Keratinocyte (primary cell): ENCODE measurements around the gene ZNF300. TPM values are rescaled to one million over a fixed set of nuclear protein-coding genes. Genes with fewer than 3 reads are reported as not detected.

ENCODE experiments used
- DNase-seq: peaks from one replicate; pipeline ENCODE4 v3.0.0-alpha.2; 2011; ENCODE audit warnings: low read depth, missing footprints, low spot score
- FAIRE-seq: peaks from 2 replicates; lab custom pipeline; 2011; peaks lifted over from hg19 to GRCh38; lab: Jason Lieb, UNC
- H2AFZ ChIP-seq: 2 replicates; pipeline ENCODE4 v1.6.0; 2012; ENCODE audit warnings: low read length, control low read depth, inconsistent platforms; ENCODE audit not compliant: control insufficient read depth
- H3K27ac ChIP-seq: 2 replicates; pipeline ENCODE4 v1.5.1; 2011; ENCODE audit warnings: low read length; ENCODE audit not compliant: control insufficient read depth, insufficient read depth
- H3K27me3 ChIP-seq: 3 replicates; pipeline ENCODE4 v1.6.0; 2011; ENCODE audit warnings: low read length; ENCODE audit not compliant: control insufficient read depth, insufficient read depth; ENCODE audit errors: extremely low read depth
- H3K36me3 ChIP-seq, 2 experiments: 2 replicates in 1 of 2; 3 replicates in 1 of 2; pipeline ENCODE4 v1.5.1; 2011; ENCODE audit warnings: low read length in 2 of 2, mild to moderate bottlenecking in 1 of 2; ENCODE audit not compliant: control insufficient read depth in 2 of 2, insufficient read depth in 2 of 2; ENCODE audit errors: extremely low read depth in 1 of 2
- H3K4me1 ChIP-seq: 3 replicates; pipeline ENCODE4 v1.5.1; 2011; ENCODE audit warnings: low read length; ENCODE audit not compliant: control insufficient read depth, insufficient read depth; ENCODE audit errors: extremely low read depth
- H3K4me2 ChIP-seq: 3 replicates; pipeline ENCODE4 v1.6.0; 2011; ENCODE audit warnings: low read depth, low read length; ENCODE audit not compliant: control insufficient read depth, insufficient read depth; ENCODE audit errors: extremely low read depth
- H3K4me3 ChIP-seq, 3 experiments: fragments of 200-600 bp in 1 of 3; sonication (generic) in 1 of 3; 2 replicates in 2 of 3; 3 replicates in 1 of 3; pipeline ENCODE4 v1.5.1; 2011 to 2016; ENCODE audit warnings: low read length in 3 of 3, mild to moderate bottlenecking in 3 of 3, control low read depth in 2 of 3, inconsistent platforms in 1 of 3, low read depth in 1 of 3, mixed read lengths in 1 of 3, mixed run types in 1 of 3, moderate library complexity in 1 of 3; ENCODE audit not compliant: control insufficient read depth in 2 of 3, insufficient read depth in 2 of 3; ENCODE audit errors: extremely low read depth in 1 of 3
- H3K79me2 ChIP-seq: 2 replicates; pipeline ENCODE4 v1.6.0; 2012; ENCODE audit warnings: low read length; ENCODE audit not compliant: control insufficient read depth, insufficient read depth
- H3K9ac ChIP-seq: 3 replicates; pipeline ENCODE4 v1.6.0; 2011; ENCODE audit warnings: low read length; ENCODE audit not compliant: control insufficient read depth, insufficient read depth; ENCODE audit errors: extremely low read depth
- H3K9me1 ChIP-seq: 3 replicates; pipeline ENCODE4 v1.6.0; 2011; ENCODE audit warnings: low read length; ENCODE audit not compliant: control insufficient read depth, insufficient read depth; ENCODE audit errors: extremely low read depth
- H3K9me3 ChIP-seq: 2 replicates; pipeline ENCODE4 v1.5.1; 2012; ENCODE audit warnings: low read depth, low read length; ENCODE audit not compliant: control insufficient read depth
- H4K20me1 ChIP-seq: 3 replicates; pipeline ENCODE4 v1.6.0; 2011; ENCODE audit warnings: low read length; ENCODE audit not compliant: control insufficient read depth, insufficient read depth; ENCODE audit errors: extremely low read depth
- CTCF ChIP-seq, 3 experiments: IDR thresholded peaks in 1 of 3; conservative IDR thresholded peaks in 1 of 3; optimal IDR thresholded peaks in 1 of 3; 2 replicates in 2 of 3; 3 replicates in 1 of 3; pipeline versions ENCODE3 to v1.5.1; 2011; ENCODE audit warnings: low read length in 3 of 3, mild to moderate bottlenecking in 3 of 3, moderate library complexity in 2 of 3, control low read depth in 1 of 3, inconsistent platforms in 1 of 3; ENCODE audit not compliant: insufficient read depth in 2 of 3; ENCODE audit errors: extremely low read depth in 1 of 3
- EZH2 ChIP-seq: IDR thresholded peaks from one replicate; pipeline ENCODE4 v1.6.1; 2012; ENCODE audit warnings: inconsistent platforms, mild to moderate bottlenecking, low read length, moderate library complexity
- dilution Hi-C: fragments of 300-500 bp; cut with MboI; formaldehyde crosslinking; loops from one replicate; pipeline ENCODE4 v1.7.0; 2020; ENCODE audit warnings: low sequenced_read_pairs; ENCODE audit not compliant: extremely low pct_ligation_motif_present
- polyA plus RNA-seq, 5 experiments: library from polyadenylated mRNA; depleted of rRNA in 3 of 5; stranded (reverse) in 3 of 5; stranded (forward) in 1 of 5; unstranded in 1 of 5; fragments of >200 nt; gene quantifications; 1 replicate in 1 of 5; 2 replicates in 3 of 5; 3 replicates in 1 of 5; pipeline versions ENCODE4 v1.2.1 to v1.2.3, GENCODE V29; 2011 to 2012; ENCODE audit warnings: missing spikeins in 2 of 5, low read depth in 1 of 5, low replicate concordance in 1 of 5

Gene ZNF300
- polyA plus RNA-seq, 1 donor (not counting 4 experiments of a cell fraction or from before 2014, with no cell fraction given) = 8.7 TPM

- peaks cover 44% of the 10 kb centered on the region for H3K9me3 ChIP-seq
- H2AFZ ChIP-seq = no peak overlapping the region
- H3K9ac ChIP-seq = no peak overlapping the region
- no peak overlapping the region for H3K27ac ChIP-seq
- no peaks in the 10 kb centered on the region for H3K4me1 ChIP-seq
- H3K36me3 ChIP-seq = peaks cover 6 to 7% of the 10 kb centered on the region in 2 experiments
- no peak for FAIRE-seq
- H3K4me2 ChIP-seq = no peak overlapping the region
- DNase-seq = no peak
- no peaks in the 10 kb centered on the region for H3K9me1 ChIP-seq
- no peak overlapping the region for H3K4me3 ChIP-seq
- H3K79me2 ChIP-seq = no peaks in the 10 kb centered on the region
- H3K27me3 ChIP-seq = no peaks in the 10 kb centered on the region
- dilution Hi-C loops = no loop called here
- TF ChIP-seq CTCF (optimal IDR thresholded peaks at IDR 0.05 in 1 of 3, IDR thresholded peaks at IDR 0.05 in 1 of 3, conservative IDR thresholded peaks at IDR 0.05 in 1 of 3; ENCODE audit: extremely low read depth in 1 of 3, insufficient read depth in 2 of 3, low read length in 3 of 3) (no peak), EZH2 (no peak)
- H4K20me1 ChIP-seq = no peaks in the 10 kb centered on the region
Observed at GRCh38 chr5:150895431-150896428, 9.1 kb downstream of the ZNF300 start.

- H3K4me3 ChIP-seq = no peak overlapping the region
- H3K27me3 ChIP-seq = no peaks in the 10 kb centered on the region
- no peaks in the 10 kb centered on the region for H4K20me1 ChIP-seq
- no peak overlapping the region for H3K27ac ChIP-seq
- peaks cover 2% of the 10 kb centered on the region for H3K9me3 ChIP-seq
- no peaks in the 10 kb centered on the region for H3K9me1 ChIP-seq
- TF ChIP-seq EZH2 (no peak), CTCF (optimal IDR thresholded peaks at IDR 0.05 in 1 of 3, IDR thresholded peaks at IDR 0.05 in 1 of 3, conservative IDR thresholded peaks at IDR 0.05 in 1 of 3; ENCODE audit: extremely low read depth in 1 of 3, insufficient read depth in 2 of 3, low read length in 3 of 3) (no peak)
- dilution Hi-C loops = no loop called here
- no peak overlapping the region for H3K4me2 ChIP-seq
- H2AFZ ChIP-seq = no peak overlapping the region
- no peak for DNase-seq
- no peak overlapping the region for H3K9ac ChIP-seq
- no peaks in the 10 kb centered on the region for H3K4me1 ChIP-seq
- H3K36me3 ChIP-seq = no peaks in the 10 kb centered on the region
- FAIRE-seq = no peak
- no peaks in the 10 kb centered on the region for H3K79me2 ChIP-seq
Observed at GRCh38 chr5:150879358-150879757, 25.4 kb downstream of the ZNF300 start.
